GM18499 (cell line): ENCODE data around the gene TMEM145.

Source experiments
- ATAC-seq: cut with Tn5 transposase; IDR thresholded peaks from one replicate; pipeline ENCODE4 v1.9.1; 2021; ENCODE audit warnings: moderate number of reproducible peaks; ENCODE audit not compliant: insufficient read depth, unreplicated experiment

TMEM145 gene

DNA sequence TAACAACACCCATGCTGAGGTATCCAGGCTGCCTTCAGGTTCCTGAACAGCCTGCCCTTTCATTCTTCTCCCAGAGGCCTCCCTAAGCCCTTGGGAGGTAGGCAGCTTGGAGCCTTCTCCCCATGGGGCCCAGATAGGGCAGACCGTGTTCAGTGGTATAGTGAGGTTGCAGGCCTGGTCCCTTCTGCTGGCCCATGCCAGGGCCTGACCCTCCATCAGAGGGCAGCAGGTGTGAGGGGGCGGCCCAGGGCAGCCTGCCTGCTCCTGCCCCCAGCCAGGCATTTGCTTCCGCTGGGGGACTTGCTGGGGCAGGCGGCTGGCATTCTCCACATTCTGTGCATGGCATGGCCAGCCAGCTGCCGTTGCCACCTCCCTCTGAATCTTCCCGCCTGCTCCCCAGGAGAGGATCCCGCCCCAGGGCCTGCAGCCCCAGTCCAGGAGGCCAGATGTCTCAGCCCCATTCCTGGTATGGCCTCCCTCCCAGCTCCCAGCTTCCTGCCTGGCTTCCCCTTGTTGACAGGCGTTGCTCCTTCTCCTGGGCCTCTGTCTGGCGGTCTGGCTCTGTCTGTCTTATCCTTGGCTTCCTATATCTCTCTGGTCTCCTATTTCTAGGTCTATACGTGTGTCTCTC lies 35.2 kb upstream of the TMEM145 start:
- no peak for ATAC-seq

DNA sequence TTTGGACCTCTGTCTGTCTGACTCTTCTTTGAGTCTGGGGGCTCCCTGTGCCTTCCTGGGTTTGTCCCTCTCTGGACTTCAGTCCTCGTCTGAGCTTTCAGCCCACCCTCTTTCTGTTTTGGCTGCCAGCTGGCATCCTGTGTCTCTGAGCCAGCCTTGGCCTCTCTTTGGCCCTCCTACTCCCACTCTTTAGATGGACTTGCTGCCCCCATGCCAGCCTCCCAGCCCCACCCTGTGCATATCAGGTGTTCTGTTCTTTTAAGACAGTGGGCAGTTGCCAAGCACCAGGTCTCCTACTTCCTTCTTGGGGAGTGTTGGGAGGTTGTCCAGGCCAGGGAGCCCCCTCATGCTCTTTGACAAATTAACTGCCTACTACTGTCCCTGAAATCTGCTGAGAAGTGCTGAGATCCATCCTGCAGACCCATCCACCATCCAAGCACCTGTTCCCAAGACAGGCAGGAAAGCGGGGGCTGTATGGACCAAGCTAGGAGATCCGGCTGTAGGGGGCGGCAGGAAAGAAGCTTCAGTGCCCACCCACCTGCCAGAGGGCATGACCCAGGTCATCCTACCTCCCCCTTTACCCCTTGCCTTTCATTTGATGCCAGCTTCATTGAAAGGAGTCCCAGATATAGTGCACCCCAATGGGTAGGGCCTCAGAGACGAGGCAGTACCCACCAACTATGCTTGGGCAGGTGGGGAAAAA lies 34.5 kb upstream of the TMEM145 start:
- no peak for ATAC-seq

DNA sequence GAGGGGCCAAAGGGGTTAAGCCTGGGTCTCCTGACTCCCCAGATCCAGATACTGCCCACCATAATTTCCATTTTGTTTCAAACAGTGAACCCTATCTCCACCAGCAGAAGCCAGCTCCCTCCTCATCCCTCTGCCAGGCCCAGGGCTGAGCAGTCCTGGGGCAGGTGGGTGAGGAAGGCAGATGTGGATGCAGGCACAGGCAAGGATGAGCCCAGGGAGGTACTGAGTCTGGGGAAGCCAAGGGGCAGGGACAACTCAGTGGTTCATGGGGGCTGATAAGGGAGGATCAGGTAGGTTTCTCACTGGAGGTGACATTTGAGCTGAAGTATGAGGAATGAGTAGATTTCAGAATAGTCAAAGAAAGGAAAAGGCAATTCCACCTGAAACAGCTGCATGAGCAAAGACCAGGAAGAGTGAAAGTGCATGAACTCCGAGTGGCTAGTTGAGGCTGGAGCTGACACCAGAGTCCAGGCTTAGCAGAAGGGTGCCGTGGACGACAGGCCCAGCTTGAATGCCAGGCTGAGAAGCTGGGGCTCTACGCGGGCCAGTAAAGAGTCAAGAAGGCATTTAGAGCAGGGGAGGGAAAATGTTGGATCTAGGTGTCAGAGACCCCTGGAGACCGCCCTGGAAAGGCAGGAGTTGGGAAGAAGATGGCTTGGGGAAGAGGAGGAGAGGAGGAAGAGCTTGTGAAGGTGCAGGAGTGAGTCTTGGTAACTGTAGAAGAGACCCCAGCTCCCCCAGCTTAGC lies 33.8 kb upstream of the TMEM145 start:
- ATAC-seq: no peak

DNA sequence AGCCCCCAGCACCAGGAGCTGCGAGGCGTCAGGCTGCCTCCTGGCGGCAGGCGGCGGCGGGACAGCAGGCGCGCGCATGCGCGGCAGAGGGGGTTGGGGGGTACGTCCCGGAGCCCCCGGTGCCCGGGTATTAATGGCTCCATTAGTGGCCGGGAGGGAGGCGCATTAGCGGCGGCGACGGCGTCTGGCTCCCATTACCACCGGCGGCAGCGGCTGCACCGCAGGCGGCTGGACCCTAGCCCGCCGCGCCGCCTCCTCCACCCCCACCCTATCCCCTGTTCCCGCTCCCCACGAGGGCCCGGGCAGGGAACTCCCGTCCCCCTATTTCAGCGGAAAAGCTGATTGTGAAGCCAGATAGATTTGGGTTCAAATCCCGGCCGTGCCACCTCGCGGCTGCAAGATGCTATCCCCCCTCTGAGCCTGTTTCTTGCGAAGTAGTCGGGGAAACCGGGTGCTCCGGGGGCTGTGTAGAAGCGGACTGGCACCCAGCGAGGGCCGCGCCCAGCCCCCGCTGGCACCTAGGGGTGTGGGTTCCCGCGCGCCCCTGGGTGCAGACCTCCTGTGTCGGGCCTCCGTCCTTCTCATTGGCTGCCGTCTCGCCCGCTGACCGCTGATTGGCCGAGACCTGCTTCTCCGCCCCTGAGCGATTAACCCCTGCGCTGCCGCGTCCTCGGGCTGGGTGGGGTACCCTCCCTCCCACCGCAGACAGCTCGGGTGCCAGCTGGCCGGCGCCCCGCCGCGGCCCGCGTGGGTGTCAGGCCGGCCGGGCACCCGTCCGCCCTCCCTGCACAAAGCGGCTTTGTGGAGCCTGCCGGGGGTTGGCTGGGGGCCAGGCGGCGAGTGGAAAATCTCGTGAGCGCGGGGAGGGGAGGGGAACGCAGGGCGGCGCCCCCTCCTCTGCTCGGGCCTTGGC lies 33.0 kb upstream of the TMEM145 start:
- ATAC-seq: no peak

DNA sequence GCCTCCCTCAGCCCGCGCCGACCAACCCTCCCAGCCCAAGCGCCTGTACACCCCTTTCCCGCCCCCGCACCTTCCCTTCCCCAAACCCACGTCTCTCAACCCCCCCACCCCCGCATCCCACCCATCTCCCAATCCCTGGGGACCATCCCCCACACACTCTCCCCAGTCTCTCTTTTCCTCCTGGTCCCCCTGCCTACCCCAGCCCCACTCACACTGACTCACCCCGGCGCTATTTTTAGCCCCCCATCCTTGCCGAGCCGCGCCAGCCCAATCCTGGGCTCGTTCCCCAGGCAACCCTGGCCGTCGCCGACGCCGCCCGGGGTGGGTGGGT lies 32.3 kb upstream of the TMEM145 start:
- no peak for ATAC-seq

DNA sequence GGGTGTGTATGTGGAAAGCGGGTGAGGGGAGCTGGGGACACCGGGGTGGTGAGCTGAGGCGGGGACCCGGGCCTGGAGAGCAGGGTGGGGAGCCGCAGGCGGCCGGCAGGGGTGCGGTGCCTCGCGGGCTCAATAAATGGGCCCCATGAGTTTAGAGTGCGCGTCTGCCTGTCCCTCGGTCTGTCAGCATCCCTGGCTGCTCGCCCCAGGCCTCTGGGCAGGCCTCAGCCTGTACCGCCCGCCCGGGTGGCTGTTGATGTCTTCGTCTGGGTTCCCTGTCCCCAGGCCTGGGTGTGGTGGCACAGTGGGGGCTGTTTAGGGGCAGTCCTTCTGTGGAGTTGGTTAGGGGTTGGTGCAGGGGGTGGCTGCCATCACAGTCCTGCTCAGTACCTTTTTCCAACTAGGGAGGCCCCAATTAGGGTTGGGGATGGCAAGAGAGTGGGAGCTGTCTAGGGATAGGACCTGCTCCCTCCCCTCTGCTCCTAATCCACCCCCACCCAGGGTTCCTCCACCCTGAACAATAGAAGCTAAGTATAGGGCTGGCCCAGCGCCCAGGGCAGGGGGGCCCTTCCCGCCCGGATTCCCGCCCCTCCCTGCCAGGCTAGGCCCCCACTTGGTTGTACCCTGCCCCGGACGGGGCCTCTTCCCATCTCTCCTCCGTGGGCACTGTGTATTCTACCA lies 31.8 kb upstream of the TMEM145 start:
- no peak for ATAC-seq

DNA sequence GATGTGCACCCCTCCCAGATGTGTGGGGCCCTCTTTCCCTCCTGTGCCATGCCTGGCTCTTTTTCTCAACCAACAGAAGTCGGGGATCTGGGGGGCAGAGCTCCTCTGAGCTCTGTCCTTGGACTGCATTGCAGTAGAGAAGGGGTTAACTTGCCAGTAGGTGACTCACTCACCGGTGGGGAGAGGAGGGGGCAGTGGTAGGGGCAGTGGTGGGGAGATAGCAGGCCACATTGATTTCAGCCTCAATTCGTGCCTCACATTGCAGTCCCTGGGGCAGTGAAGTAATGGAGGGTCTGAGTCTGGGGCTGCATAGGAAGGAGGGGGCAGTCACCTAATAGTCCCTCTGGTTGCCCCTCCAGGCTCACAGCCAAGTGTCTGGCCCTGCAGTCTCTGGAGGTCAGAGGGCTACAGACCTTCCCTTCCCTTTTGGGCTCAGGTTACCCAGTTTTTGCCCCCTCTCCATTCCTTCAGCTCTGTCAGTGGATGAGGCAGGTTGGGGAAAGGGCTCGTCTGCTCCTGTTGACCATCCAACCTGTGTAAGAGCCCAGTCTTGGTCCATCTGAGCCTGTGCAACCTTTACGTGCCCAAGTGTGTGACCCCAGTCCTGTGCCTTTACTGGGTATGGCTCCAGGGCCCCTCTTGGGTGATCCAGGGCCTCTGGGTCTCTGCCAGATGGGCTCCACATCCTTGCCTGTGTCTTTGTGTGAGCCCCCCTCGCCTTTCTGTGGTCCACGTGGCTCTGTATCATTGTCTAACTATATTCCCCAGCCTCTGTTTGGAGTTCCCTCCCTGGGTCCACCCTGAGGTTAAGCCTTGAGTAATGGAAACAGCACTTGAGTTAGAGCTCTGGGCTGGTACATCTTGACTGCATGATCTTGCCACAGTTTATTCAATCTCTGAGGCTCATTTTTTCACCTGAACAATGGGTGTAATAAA lies 31.0 kb upstream of the TMEM145 start:
- ATAC-seq: no peak

DNA sequence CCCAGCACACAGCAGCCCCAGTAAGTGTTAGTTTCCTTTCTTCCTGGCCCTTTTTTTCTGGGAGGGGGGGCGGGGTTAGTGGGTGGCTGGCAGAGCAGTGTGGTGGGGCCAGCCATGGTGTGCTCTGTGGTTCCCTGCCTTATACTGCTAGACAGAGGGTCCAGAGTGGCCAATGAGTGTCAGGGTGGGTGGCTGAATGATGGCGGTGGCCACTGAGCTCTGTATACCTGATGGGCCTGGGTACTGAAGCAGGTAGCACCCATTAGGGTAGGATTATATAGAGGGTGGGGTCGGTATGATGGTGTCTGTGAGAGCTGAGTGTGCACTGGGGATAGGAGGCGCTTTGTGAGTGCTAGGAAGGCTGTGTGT lies 30.3 kb upstream of the TMEM145 start:
- no peak for ATAC-seq

DNA sequence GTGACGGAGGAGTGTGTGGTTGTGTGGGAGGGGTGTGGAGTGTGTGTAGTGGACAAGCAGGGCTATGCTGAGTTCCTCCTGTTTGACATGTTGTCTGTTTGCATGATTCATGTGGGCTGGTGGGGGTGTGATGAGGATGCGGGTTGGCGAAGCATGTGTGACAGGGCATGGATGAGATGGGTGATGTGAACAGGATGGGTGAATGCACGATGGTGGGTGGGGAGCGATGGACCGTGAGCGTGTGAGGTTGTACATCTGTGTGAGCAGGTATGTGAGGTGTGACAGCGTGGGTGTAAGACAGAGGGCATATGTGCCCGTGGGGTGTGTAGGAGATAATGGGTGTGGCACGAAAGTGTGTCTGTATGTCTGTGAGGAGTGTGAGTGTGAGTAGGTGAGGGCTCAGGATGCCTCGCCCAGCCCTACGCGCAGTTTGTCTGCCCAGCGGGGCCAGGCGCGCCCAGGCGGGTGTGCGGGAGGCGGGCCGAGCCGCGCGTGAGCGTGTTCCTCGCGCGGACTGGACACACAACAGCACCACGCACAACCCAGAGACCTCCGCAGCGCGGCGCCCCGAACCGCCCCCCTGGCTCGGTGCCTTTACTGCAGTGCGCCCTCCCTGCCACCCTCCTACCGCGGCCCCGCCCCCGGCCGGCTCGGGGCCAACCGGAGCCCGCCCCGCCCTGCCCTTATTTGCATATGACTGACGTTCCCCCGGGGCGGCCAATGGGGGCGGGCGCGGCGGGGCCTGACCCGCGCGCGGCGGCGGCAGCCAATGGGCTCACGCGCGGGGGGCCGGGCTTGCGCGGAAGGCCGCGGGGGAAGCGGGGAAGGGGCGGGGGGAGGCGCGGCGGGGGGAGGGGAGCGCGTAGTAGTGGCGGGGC lies 29.7 kb upstream of the TMEM145 start:
- ATAC-seq: no peak

DNA sequence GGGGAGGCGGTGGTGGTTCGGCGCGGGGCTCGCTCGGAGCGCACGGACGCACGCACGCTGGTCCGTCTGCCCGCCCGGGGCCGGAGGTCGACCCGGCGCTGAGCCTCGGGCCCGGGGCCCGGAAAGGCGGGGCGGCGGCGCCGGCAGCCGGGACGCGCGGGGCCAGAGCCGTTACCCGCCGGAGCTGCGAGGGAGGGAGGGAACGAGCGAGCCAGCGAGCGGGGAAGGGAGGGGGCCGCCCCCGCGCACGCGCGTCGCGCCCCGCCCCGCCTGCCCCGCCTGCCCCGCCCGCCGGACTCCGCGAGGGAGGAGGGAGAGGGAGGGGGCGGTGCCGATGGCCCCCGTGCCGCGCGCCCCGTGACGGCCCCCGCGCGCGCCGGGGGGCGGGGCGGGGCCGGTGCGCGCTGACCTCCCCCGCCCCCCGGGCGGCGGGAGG lies 29.0 kb upstream of the TMEM145 start:
- ATAC-seq: no peak

DNA sequence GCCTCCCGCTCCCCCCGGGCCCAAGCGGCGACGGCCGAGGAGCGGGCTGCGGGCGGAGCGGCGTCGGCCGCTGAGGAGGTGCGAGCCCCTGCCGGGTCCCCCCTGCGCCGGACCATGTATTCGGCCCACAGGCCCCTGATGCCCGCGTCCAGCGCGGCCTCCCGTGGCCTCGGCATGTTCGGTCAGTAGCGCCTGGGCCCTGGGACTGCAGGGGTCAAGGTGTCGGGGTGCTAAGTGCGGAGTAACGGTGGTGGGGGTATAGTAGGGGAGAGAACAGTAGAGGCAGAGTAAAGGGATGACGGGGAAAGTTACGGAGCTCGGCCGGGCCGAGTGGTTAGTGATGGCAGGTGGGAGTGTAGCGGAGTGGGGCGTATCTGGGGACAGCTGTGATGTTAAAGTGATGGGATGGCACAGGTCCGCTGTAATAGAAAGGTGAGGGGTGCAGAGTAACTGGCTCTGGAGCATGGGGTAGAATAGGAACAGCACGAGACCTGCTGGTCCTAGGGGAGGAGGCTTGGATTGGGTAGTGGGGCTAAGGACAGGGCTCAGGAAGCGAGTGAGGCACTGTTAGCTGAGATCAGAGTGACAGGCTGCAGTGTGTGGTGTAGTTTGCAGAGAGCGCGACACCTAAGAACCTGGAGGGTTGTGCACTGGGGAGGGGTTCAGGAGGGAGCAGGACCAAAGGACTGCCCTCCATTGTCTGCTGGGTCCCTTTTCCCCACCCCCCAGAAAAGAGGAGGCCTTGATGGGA lies 28.3 kb upstream of the TMEM145 start:
- no peak for ATAC-seq

DNA sequence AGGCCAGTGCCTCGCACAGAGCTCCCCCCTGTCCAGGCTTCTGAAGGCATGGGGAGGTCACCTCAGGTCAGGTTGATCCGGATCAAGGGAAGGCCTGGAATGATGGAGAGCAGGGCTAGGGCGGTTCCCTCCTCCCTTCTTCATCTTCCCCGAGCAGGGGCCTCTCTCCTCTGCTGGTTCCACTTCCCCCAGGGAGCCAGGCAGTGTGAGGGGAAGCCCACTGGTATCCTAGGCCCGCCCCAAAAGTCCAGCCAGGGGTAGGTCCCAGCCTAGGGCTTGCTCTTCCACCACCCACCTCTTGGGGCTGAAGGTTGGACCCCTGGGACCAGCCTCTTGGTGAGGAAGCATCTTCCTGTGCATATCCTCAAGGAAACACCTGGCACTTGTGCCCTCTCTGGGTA lies 27.6 kb upstream of the TMEM145 start:
- no peak for ATAC-seq

DNA sequence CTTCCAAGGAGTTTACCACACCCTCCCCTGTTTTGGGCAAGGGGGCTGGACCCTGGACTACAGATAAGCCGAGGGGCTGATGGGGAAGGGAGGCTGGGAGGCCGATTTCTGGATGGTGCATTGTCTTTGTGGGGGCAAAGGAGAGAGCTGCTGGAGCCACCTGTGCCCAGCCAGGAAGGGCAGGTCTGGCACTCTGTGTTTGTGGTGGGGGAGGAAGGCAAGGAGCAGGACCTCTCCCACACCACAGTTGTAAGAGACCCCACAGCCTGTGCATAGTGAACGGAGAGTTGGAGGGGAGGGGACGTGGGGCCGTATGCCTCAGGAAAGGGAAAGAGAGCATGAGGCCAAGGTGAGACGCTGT lies 27.1 kb upstream of the TMEM145 start:
- no peak for ATAC-seq

DNA sequence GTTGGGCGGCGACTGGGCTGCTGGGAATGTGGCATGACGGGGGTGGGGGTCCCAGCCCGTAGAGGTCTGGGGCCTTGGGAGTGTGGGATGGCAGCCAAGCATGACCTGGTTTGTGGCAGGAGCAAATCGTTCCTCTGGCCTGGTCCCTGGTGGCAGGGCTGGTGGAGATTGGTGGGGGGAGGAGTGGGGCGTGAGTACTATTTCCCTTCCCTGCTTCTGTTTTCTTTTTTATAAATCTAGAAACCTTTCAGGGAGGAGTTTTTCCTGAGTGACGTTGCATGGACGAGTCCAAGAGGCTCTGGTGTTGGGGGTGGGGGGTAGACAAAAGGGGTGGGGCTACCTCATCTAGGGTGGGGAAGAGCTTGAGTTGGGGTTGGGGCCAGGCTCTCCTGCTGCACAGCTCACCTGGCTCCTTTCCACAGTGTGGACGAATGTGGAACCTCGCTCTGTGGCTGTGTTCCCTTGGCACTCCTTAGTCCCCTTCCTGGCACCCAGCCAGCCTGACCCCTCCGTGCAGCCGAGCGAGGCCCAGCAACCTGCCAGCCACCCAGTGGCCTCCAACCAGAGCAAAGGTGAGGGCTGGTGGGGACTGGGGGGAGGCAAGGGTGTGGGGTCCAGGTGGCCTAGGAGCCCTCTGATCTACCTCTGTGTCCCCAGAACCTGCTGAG lies 26.6 kb upstream of the TMEM145 start:
- no peak for ATAC-seq

DNA sequence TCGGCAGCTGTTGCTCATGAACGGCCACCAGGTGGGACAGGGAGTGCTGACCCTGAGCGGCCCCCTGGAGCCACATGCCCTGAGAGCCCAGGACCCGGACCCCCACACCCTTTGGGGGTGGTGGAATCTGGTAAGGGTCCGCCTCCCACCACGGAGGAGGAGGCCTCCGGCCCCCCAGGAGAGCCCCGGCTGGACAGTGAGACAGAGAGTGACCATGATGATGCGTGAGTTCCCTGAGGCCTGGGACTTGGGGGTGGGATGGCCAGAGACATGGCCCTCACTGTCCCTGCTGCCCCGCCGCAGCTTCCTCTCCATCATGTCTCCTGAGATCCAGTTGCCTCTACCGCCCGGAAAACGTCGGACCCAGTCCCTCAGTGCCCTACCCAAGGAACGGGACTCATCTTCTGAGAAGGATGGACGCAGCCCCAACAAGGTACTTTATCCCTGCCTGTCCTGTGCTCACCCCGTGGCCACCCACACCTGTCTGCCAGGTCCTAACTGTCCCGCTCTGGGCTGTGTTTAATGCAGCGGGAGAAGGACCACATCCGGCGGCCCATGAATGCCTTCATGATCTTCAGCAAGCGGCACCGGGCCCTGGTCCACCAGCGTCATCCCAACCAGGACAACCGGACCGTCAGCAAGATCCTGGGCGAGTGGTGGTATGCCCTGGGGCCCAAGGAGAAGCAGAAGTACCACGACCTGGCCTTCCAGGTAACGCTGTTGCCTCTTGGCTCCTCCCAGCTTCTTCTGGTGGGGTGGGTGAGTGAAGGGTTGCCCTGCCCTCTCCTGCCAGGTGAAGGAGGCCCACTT lies 25.9 kb upstream of the TMEM145 start:
- ATAC-seq: no peak

DNA sequence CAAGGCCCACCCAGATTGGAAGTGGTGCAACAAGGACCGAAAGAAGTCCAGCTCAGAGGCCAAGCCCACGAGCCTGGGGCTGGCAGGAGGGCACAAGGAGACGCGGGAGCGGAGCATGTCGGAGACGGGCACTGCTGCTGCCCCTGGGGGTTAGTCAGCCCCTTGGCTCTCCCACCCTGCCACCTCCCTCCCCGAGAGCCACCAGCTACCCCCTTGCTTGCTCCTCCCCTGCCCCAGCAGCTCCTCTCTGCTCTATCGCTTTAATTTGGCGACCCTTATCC lies 25.3 kb upstream of the TMEM145 start:
- no peak for ATAC-seq
